HepG2 (cell line): ENCODE results near the gene ARHGAP33. TPM values are rescaled to one million over a fixed set of nuclear protein-coding genes. Genes with fewer than 3 reads are reported as not detected.

Experiments used
- AHDC1 ChIP-seq: sonication (generic); formaldehyde crosslinking; IDR thresholded peaks from 2 replicates; pipeline ENCODE4 v1.5.1; 2020; ENCODE audit warnings: mild to moderate bottlenecking, missing genetic modification reagents, borderline replicate concordance
- ASH2L ChIP-seq: fragments of 300-600, 200-600 bp; sonication (generic); IDR thresholded peaks from 2 replicates; pipeline ENCODE4 v1.7.0; 2017; ENCODE audit warnings: low read depth, mild to moderate bottlenecking, moderate library complexity, mixed read lengths, low read length; ENCODE audit not compliant: insufficient read length
- CEBPG ChIP-seq: IDR thresholded peaks from 2 replicates; pipeline ENCODE4 v1.6.1; 2016
- EZH2 ChIP-seq: conservative IDR thresholded peaks from 2 replicates; pipeline ENCODE4 v1.6.1; 2012; ENCODE audit warnings: mild to moderate bottlenecking, low read depth, low read length, moderate library complexity
- MYNN ChIP-seq: sonication (generic); formaldehyde crosslinking; IDR thresholded peaks from 2 replicates; pipeline ENCODE4 v1.4.0; 2020; ENCODE audit warnings: mild to moderate bottlenecking, low read depth, missing genetic modification reagents
- PAF1 ChIP-seq: IDR thresholded peaks from 2 replicates; pipeline ENCODE4 v1.6.1; 2016; ENCODE audit warnings: missing genetic modification reagents, missing compliant biosample characterization
- PATZ1 ChIP-seq: sonication (generic); formaldehyde crosslinking; IDR thresholded peaks from 2 replicates; pipeline ENCODE4 v1.4.0; 2020; ENCODE audit warnings: missing genetic modification reagents
- POLR2A ChIP-seq, 2 experiments: IDR thresholded peaks; 2 replicates each; pipeline ENCODE4 v1.6.1; 2011; ENCODE audit warnings: low read depth in 2 of 2, low read length in 2 of 2, mild to moderate bottlenecking in 1 of 2, moderate library complexity in 1 of 2; ENCODE audit not compliant: insufficient read depth in 1 of 2
- RAD51 ChIP-seq: fragments of 450-650 bp; IDR thresholded peaks from 2 replicates; pipeline ENCODE4 v1.6.1; 2016; ENCODE audit warnings: borderline replicate concordance
- RARA ChIP-seq: IDR thresholded peaks from 2 replicates; pipeline ENCODE4 v1.6.1; 2016; ENCODE audit warnings: missing genetic modification reagents, missing compliant biosample characterization
- RFX1 ChIP-seq: fragments of 450-650 bp; IDR thresholded peaks from 2 replicates; pipeline ENCODE4 v1.6.1; 2017
- SUZ12 ChIP-seq: fragments of 150-350 bp; IDR thresholded peaks from 2 replicates; pipeline ENCODE4 v1.6.1; 2014; ENCODE audit warnings: low read depth, low read length
- TFE3 ChIP-seq: IDR thresholded peaks from 2 replicates; pipeline ENCODE4 v1.6.1; 2016
- ZBTB3 ChIP-seq: sonication (generic); formaldehyde crosslinking; IDR thresholded peaks from 2 replicates; pipeline ENCODE4 v1.4.0; 2020; ENCODE audit warnings: low read depth, mild to moderate bottlenecking, moderate library complexity, missing genetic modification reagents, borderline replicate concordance
- ZBTB39 ChIP-seq: sonication (generic); formaldehyde crosslinking; IDR thresholded peaks from 2 replicates; pipeline ENCODE4 v1.5.0; 2020; ENCODE audit warnings: missing genetic modification reagents
- ZFP62 ChIP-seq: sonication (generic); formaldehyde crosslinking; IDR thresholded peaks from 2 replicates; pipeline ENCODE4 v1.4.0; 2020; ENCODE audit warnings: missing genetic modification reagents
- ZMYM3 ChIP-seq: sonication (generic); formaldehyde crosslinking; IDR thresholded peaks from 2 replicates; pipeline ENCODE4 v1.5.1; 2020; ENCODE audit warnings: mild to moderate bottlenecking, missing genetic modification reagents
- ZNF235 ChIP-seq: sonication (generic); formaldehyde crosslinking; IDR thresholded peaks from 2 replicates; pipeline ENCODE4 v1.8.1; 2023; ENCODE audit warnings: mild to moderate bottlenecking, missing genetic modification reagents, borderline replicate concordance
- ZNF776 ChIP-seq: sonication (generic); formaldehyde crosslinking; IDR thresholded peaks from 2 replicates; pipeline ENCODE4 v1.4.0; 2020; ENCODE audit warnings: mild to moderate bottlenecking, missing genetic modification reagents
- ZNF891 ChIP-seq: sonication (generic); formaldehyde crosslinking; IDR thresholded peaks from 2 replicates; pipeline ENCODE4 v1.5.0; 2020; ENCODE audit warnings: mild to moderate bottlenecking, missing genetic modification reagents
- polyA plus RNA-seq, 8 experiments: library from polyadenylated mRNA; depleted of rRNA in 3 of 8; stranded (reverse) in 7 of 8; unstranded in 1 of 8; fragments of >200 nt; fragmentation: Illumina TruSeq in 4 of 8; extraction: Trizol in 4 of 8; gene quantifications; 2 replicates each; pipeline versions ENCODE4 v1.2.1 to v1.2.3, GENCODE V29; 2011 to 2016; ENCODE audit warnings: low read depth in 4 of 8, missing spikeins in 1 of 8, mixed read lengths in 1 of 8; ENCODE audit not compliant: insufficient read depth in 1 of 8
- total RNA-seq, 5 experiments: library from RNA; depleted of rRNA; stranded (reverse); fragments of >200 nt; fragmentation: Illumina TruSeq; extraction: Trizol; gene quantifications; 2 replicates each; pipeline ENCODE4 v1.2.3, GENCODE V29; 2016; ENCODE audit warnings: low read depth in 1 of 5

Gene ARHGAP33
- total and polyA plus RNA-seq, 2 of the 13 experiments (the other 11 are each of a cell fraction or from before 2014, with no cell fraction given): 1.3 to 2.7 TPM

- TF ChIP-seq PATZ1 (CRISPR knock-in tag): peak; percentile 54
- no peak for TF ChIP-seq ZNF776 (CRISPR knock-in tag)
- no peak for TF ChIP-seq AHDC1 (CRISPR knock-in tag)
- TF ChIP-seq ZNF235 (CRISPR knock-in tag): no peak
- TF ChIP-seq MYNN (CRISPR knock-in tag): no peak
- TF ChIP-seq TFE3 (CRISPR knock-in tag): no peak
- TF ChIP-seq ZMYM3 (CRISPR knock-in tag): no peak
- TF ChIP-seq POLR2A (IDR thresholded peaks at IDR 0.05; ENCODE audit: insufficient read depth in 1 of 2, low read depth in 2 of 2, low read length in 2 of 2): peak; percentile 49 to 56; a peak in 3 of 4 replicates
- peak; percentile 27 for TF ChIP-seq ASH2L
- TF ChIP-seq RFX1: peak; percentile 75
- no peak for TF ChIP-seq RARA (CRISPR knock-in tag)
- TF ChIP-seq PAF1 (CRISPR knock-in tag): no peak
- TF ChIP-seq EZH2: no peak
- no peak for TF ChIP-seq RAD51
- peak; percentile 46; the same call in 1 of the 2 replicates for TF ChIP-seq CEBPG (CRISPR knock-in tag)
- TF ChIP-seq ZBTB39 (CRISPR knock-in tag): no peak
- TF ChIP-seq ZFP62 (CRISPR knock-in tag): no peak
- no peak; the same call in 1 of the 2 replicates for TF ChIP-seq ZNF891 (CRISPR knock-in tag)
- TF ChIP-seq ZBTB3 (CRISPR knock-in tag): no peak
- TF ChIP-seq SUZ12: peak; percentile 58
Observed at GRCh38 chr19:35745328-35746086, 29.9 kb upstream of the ARHGAP33 start, which contains the start of the genes PSENEN and U2AF1L4 (continued).
